ENCODE data around the gene ERCC5.

Gene ERCC5

GRCh38 chr13:102845289-102845629, 573 bp upstream of the ERCC5 start:
- no peak for DNase-seq (ENCODE audit: low read depth)

GRCh38 chr13:102846261-102847015, 606 bp downstream of the ERCC5 start:
- DNase-seq (ENCODE audit: low read depth): no peak

GRCh38 chr13:102847272-102848234, 1.7 kb downstream of the ERCC5 start:
- DNase-seq (ENCODE audit: low read depth): no peak

GRCh38 chr13:102848956-102849355, 3.1 kb downstream of the ERCC5 start:
- DNase-seq (ENCODE audit: low read depth): no peak

GRCh38 chr13:102852556-102852955, 6.7 kb downstream of the ERCC5 start:
- no peak for DNase-seq (ENCODE audit: low read depth)

GRCh38 chr13:102854675-102855074, 8.8 kb downstream of the ERCC5 start:
- no peak for DNase-seq (ENCODE audit: low read depth)

GRCh38 chr13:102856557-102856956, 10.7 kb downstream of the ERCC5 start:
- DNase-seq (ENCODE audit: low read depth): no peak

GRCh38 chr13:102862624-102863210, 16.9 kb downstream of the ERCC5 start:
- DNase-seq (ENCODE audit: low read depth): no peak

- no peak for DNase-seq (ENCODE audit: low read depth)
Observed at GRCh38 chr13:102863590-102863989, 17.8 kb downstream of the ERCC5 start.

- no peak for DNase-seq (ENCODE audit: low read depth)
Observed at GRCh38 chr13:102868366-102868936, 22.6 kb downstream of the ERCC5 start.

- no peak for DNase-seq (ENCODE audit: low read depth)
Observed at GRCh38 chr13:102869948-102870676, 24.3 kb downstream of the ERCC5 start.

- DNase-seq (ENCODE audit: low read depth): no peak
Observed at GRCh38 chr13:102870677-102871415, 25.0 kb downstream of the ERCC5 start.

GRCh38 chr13:102872131-102872530, 26.3 kb downstream of the ERCC5 start:
- DNase-seq (ENCODE audit: low read depth): no peak

GRCh38 chr13:102872531-102872930, 26.7 kb downstream of the ERCC5 start:
- DNase-seq (ENCODE audit: low read depth): no peak

GRCh38 chr13:102873653-102874052, 27.8 kb downstream of the ERCC5 start:
- DNase-seq (ENCODE audit: low read depth): no peak

GRCh38 chr13:102875256-102875655, 29.4 kb downstream of the ERCC5 start:
- DNase-seq (ENCODE audit: low read depth): no peak

- no peak for DNase-seq (ENCODE audit: low read depth)
Observed at GRCh38 chr13:102877303-102877702, 31.5 kb downstream of the ERCC5 start.

GRCh38 chr13:102878481-102878880, 32.6 kb downstream of the ERCC5 start:
- DNase-seq (ENCODE audit: low read depth): no peak

GRCh38 chr13:102879793-102880499, 34.1 kb downstream of the ERCC5 start:
- no peak for DNase-seq (ENCODE audit: low read depth)

All from GM04503 (cell line).